GM03348 (cell line): ENCODE data around the gene HS1BP3.

Experiments
- DNase-seq: peaks from one replicate; pipeline ENCODE4 v3.0.0; 2012; ENCODE audit warnings: low spot score

Gene HS1BP3

DNA sequence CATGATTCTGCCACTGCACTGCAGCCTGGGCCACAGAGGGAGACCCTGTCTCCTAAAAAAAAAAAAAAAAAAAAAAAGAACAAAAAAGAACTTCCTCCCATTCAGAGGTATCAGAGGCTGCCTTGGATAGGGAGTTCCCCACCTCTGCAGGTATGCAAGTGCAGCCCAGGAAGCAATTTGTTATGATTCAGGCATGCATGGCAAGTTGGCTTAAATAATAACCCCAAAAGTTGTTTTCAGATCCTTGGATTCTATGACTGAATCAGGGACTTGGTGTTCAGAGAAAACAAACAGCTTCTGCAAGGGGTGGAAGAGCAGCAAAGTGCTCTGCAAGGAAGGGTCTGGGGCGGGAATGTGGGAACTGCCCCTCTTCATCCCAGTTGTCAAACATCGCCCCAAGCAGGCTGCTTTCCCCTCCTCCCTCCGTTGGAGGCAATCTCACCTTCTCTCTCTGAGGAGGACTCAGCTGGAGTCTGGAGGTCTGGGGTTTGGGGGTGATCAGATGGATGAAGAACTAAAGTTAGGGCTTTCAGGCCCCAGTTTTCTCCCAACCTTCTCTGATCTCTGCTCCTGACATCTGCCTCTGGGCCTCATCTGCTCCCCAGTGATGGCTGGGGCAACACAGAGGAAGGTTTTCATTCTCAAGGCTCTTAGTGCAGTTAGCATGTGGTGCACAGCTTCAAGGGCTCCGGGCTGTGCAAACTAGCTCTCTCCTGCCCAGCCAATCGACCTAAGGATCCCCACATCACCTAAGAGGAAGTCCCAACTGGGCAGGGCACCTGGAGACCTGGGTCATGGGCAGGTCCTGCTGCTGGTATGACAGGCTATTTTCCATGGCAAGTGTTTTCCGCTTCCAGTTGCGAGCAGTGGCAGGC is 12.5 kb upstream of the HS1BP3 start:
- no peak for DNase-seq

DNA sequence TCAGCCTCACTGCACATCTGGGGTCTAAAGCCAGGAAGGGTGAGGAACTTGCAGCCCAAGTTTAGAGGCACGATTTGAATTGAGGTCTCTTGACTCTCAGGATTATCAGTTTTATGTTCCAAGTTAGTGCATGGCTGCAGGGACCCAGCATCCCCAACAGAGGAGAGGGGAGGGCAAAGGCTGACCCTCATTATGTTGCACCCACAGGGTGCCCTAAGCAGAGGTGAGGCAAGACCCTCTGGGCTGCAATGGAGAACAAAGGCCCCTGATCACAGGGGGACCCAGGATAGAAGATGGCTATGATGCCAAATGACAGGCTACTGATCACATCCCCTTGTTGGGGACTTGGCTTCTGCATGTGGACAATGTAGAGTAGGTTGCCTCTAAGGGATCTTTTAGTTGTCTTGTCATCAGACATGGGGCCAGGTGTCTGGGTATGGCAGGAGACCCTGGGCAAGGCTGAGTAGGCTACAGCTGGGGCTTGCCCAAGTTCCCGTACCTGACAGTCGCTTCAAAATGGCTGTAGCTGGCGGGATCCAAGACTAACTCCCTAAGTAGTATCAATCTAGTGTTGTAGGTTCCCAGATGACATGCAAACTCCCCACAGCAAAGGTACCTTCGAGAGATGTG is 11.5 kb upstream of the HS1BP3 start:
- no peak for DNase-seq

DNA sequence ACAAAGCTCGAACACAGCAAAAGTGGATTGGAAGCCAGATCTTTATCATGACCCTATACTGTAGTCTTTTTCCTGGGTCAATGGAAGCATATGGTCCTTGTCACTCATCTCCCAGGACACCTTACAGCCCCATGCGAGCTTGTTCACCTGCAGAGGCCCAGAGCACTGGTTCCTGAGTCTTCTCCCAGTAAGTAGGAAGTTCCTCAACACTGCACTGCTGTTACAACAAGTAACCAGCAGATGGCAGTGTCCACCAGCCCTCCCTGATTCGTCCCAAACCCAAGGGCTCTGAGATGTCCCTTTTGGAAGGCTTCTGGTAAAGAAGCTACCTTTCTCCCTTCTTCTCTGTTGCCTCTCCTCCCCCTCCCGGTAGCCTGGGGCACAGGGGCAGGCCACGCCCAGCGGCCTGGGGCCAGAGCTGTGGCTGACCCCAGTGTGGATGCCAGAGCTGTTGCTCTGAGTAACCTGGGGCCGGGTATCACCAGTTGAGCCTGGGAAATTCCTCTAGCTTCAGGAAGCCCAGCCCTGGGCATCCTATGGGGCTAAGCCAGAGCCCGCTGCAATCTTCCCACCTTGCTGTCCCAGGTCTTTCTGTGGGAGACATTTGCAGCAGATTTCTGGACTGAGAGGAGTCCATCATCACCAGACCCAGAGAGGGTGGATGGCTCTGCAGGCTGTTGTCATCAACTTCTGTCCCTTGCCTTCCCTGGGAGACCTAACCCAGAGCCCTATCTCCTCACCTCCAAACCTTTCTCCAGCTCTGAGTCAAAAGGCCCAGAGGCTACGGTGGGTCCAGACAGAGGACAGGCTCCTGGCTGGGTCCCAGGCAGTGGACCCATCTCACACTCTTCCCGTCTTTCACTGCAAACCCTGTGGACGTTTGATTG is 10.8 kb upstream of the HS1BP3 start:
- DNase-seq: peak; percentile 89

DNA sequence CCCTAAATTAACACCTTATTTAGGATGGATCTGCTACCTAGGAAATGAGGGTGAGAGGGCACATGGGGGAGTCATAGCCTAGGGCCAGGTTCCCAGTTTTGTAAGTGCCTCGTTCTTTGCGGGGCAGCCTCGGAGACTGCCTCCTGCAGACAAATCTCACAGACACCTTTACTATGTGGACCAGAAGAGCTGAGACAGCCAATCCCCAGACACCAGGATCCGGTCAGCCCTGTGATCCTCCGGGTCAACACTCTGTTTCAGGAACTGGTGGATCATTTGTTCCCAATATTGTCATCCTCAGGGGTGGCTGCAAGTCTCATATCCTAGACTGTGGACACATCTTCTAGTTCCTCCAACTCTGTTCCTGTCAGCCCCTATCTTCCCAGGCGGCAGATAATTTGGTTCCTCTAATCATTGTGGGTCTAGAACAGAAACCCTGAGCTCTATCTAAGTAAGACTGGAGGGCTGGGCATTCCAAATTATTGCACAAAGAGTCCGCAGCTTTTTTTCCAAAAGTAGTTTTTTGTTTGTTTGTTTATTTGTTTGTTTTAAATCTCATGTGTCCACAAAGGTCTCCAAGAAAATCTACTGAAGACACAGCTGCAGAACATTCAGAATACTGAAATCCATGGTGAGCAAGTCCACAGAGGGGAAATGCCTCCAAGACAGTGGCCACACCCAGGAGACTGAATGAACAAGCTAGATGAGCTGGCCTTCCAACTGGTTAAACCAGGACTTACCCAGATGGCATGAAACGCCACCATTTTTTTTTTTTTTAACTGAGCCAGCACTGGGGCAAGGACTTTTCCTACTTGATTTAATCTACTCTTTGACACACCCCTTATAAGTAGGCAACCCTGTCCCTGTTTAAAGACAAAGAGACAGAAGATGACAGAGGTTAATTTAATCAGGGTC is 9.9 kb upstream of the HS1BP3 start:
- DNase-seq: peak; percentile 63

DNA sequence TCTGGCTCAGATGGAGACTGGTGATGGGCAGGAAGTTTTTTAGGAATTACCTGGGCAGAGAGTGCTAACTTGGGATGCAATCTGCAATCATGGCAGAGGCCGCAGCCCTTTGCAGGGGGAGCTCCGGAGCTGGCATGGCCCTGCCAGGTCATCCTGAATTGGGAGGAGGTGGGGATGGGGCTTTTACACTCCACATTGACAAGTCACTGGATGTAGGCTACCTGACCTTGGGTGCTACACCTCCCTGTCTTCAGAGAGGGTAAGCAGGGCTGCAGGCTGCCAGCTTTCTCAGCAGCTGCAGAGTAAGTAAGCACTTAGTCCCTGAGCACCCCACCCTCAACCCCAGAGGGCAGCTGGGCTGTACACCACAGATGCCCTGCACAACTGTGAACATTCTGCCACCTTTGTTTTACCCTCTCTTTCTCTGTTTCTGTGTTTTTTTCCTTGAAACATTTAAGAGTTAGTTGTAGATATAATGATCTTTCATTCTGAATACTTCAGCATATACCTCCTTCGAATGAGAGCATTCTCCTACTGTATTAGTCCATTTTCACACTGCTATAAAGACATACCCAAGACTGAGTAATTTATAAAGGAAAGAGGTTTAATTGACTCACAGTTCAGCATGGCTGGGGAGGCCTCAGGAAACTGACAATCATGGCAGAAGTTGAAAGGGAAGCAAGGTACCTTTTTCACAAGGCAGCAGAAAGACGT is 6.8 kb upstream of the HS1BP3 start:
- no peak for DNase-seq

DNA sequence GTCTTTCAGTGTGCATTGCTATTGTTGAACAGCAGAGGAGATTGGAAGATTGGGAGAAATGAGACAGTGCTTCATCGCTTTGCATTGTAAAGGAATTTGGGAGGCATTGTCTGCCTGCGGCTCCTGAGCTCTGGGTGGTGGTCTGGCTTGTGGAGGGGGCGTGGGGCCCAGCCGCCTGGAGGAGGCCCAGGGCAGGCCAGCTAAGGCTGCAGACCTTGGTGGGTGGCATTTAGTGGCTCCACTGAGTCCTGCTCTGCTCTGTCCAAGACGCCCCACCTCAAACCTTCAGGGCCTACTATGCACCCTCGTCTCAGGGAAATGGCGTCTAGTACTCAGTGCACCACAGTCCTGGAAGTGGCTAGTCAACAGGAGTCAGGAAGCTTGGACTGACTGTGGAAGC is 5.7 kb upstream of the HS1BP3 start:
- DNase-seq: no peak

DNA sequence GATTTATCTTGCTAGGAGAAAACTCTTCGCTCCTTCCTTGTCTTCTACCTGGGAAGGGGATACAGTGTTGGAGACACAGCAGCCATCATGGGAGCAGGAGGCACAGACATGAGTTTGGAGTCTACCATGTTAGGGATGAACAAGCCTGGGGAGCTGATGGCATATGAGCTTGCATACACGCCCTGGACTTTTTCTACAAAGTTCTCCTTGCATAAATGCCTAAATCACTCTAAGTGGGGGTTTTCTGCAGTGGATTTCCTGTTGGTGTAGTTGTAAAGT is 3.6 kb upstream of the HS1BP3 start:
- no peak for DNase-seq

DNA sequence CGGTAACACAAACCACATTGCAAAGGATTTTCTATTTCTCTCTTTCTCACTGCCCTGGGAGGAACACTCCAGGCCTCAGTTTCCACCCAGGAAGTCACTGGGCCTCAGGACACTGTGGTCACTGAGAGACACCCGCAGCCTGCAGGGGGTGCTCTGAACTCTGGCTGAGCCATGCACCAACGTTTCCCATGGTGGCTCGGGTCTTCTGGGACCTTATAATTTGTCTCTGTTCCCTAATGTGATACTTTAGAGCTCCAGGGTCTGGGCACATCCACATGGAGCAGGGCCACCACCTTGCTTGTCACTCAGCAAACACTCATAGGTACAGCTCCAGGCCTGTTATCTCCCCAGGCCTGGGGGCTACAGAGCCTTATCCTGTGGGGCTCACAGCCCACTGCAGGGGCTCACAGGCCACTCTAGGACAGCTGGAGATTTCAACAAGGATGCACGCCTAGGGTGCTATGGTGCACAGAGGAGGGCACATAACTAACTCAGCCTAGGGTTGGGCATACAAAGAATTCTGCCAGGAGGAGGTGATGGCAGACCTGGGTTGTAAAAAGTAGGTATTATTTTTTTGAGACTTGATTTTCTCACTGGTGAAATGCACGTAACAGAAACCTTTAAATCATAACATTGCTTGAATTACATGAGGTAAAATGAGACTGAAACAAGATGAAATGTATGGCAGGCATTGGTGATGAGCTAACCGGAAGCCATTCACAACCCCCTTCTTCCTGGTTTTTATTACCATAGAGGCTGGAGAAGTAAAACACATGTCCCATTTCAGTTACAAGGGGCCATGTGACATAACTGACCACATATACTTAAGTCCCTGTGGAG is 3.0 kb upstream of the HS1BP3 start:
- DNase-seq: no peak

DNA sequence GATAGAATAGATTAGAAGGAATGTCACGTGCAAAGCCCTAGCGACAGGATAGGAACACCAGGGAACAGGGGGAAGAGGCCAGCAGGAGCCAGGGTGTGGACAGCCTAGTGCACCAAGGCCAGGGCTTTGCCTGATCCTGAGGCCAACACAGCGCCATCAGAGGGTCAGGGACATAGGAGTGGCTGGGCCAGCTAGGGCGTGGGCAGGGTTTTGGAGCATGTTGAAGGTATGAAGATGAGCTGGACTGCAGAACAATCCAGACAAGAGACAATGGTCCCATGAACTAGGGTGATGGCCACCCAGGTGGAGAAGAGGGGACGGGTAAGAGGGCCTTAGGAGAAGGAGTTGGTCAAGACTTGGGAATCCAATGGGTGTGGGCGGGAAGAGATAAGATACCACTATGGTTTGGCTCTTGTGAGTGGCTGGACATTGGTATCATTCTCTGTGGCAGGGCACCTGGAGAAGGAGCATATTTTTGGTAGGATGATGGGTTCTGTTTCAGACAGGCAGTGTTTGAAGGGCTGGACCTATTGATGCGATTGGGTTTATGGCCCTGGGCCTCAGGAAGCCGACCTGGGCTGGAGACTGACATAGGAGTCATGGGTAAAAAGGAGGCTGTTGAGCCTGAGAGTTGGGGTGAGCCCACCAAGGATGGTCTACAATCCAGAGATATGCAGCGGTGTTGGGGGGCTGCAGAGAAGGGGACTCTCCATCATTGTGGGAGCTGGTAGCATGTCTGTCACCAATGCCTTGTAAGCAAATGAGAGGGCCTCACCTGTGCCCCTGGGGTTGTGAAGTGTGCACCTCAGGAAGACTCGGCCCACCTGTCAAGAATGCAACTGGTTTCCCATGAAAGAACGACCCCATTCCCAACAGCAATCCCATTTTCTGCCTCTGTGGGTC is 2.0 kb upstream of the HS1BP3 start:
- DNase-seq: no peak

DNA sequence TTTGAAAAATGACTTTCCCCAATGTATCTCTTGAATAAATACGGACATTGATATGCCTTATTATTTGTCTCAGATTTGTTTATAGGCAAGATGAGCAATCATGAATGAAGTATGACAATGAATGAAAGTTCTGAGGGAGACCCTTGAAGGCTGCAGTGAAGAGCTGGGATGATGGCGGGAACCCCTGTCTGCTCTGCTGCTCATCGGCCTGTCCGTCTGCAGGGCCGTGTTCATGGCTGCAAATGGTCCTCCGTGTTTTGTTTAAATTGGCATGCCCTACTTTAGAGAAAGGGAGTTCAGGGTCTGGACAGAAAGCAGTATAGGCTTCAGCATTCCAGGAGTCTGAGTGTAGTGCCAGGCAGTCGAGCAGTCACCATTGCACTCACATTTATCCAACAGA is 1.2 kb upstream of the HS1BP3 start:
- DNase-seq: no peak

DNA sequence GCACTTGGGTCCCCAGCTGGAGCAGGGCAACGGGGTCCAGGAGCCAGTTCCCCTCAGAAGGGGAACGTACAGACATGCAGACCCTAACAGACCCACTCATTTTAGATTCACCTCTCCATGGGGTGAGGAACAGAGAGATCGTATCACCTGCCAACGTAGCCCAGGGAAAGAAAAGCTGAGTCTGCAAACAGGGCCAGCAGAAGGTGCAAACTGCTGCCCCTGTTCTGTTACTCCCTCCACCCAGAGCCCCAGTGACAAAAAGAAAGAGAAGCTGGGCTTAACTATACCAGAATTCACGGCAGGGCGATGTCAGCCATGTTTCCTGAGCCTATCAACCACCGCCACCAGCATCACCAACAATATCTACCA is 817 bp upstream of the HS1BP3 start:
- DNase-seq: no peak

DNA sequence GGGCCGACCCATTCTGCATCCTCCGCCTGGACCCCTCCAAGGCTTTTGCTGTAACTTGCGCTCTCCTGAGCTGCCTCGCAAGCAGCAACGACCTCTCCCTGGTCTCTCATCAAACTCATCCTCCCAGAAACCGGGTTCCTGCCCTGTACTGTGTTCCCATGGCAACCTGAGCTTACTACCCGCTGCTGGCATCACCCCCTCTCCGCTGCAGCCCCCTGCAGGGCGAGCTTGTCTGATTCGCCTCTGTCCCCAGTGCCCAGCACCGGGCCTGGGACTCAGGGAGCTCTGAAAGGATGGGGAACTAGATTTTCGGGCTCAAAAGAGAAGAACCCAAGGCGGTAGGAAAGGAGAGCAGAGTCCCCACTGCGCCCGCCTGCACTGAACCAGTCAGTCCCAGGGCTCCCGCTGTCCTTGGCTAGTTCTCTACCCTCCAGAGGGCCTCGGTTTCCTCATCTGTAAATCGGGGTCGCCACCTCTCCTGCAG is 463 bp downstream of the HS1BP3 start:
- peak; percentile 69 for DNase-seq

DNA sequence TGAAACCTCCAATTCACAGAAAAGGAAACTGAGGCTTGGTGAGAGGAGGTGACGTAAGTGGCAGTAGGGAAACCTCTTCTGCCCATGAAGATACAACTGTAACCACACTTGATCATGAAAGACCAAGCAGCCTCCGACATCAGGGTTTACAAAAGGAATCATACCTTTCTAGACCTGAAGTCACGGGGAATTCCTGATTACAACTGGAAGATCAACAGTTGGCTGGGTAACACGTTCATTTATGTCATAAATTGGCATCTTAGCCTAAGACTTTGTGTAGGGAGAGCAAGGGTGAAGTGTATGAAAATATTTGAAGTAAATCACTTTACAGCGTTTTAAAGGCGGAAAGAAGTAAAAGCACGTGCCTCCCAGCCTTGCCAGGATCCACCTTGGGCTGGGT is 922 bp downstream of the HS1BP3 start:
- DNase-seq: no peak

DNA sequence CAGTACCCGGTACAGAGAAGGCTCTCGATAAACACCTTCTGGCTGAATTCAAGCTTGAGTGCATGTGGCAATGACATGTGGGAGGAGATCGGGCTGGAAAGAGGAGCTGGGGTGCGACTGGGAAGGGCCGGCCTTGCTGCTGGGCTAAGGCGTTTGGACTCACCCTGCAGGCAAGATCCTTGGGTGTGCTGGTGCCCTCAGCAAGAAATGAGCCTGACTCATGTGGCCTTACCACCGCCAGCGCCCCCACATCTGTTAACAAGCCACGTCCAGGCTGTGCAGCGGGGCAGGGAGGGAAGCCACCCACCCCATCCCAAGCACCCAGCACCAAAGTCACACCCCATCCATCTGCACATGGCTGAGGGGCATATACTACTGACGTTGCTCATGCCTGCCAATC is 1.3 kb downstream of the HS1BP3 start:
- no peak for DNase-seq

DNA sequence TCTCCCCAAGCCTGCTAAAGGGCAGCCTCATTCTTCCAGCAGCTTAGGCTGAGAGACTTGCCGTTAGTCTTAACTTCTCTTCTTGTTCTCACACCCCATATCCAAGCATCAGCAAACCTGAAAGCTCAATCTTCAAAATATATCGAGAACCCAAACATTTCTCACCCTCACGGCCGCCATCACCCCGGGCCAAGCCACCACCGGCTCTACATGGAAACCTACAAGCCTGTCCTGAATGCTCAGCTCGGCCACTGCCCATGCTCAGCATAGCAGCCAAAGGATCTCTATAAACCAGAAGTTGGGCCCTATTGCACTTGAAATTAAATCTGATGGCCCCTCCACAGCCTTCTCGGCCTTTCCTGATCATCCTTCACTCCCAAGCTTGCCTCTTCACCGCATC is 2.1 kb downstream of the HS1BP3 start:
- no peak for DNase-seq

DNA sequence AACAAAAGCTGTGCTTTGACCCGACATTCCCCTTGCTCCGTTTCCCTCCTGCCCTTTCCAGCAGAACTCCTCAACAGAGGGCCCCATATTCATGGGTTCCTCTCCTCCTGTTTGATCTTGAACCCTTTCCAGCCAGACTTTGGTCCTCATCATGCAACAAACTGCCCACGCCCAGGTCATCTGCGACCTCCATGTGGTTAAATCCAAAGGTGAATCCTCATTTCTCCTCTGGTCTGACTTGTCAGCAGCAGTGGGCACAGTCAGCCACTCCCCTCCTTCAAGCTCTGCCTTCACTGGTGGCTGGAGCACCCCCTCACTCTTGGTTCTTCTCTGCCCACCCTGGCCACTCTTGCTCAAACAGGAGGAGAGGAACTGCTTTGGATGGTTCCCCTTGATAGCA is 2.7 kb downstream of the HS1BP3 start:
- DNase-seq: no peak

DNA sequence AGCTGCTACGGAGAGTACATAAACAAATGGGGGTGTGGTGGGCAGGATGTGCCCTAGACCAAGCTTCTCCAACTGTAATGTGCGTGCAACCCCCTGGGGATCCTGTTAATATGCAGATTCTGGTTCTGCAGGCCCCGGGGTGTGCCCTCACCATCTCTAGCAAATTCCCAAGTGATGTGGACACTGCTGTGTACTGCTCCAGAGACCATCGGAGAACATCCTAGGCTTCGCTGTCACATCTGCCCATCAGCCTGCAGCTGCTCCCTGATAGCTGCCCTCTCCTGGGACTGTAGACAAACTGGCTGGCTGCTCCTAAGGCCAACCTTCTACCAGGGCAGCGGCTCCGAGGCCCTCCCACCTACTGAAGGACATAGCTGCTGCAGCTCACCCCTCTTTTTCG is 3.2 kb downstream of the HS1BP3 start:
- DNase-seq: no peak

DNA sequence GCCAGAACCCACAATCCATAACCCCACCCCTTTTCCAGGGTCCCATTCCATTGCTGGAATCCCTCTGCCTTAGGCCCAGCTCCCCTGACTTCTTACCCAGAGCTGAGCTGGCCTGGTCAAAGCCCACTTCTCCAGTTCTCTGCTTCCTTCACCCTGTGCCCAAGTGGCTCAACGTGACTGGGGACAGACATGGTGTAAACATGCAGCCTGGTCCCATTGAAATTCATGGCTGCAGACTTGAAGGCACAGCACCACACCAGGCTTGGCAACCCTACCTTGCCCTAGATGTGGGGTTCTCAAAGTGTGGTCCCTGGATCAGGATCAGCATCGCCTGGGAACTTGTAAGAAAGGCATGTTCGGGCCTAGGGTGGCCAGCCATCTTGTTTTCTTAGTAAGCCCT is 3.7 kb downstream of the HS1BP3 start:
- DNase-seq: no peak

DNA sequence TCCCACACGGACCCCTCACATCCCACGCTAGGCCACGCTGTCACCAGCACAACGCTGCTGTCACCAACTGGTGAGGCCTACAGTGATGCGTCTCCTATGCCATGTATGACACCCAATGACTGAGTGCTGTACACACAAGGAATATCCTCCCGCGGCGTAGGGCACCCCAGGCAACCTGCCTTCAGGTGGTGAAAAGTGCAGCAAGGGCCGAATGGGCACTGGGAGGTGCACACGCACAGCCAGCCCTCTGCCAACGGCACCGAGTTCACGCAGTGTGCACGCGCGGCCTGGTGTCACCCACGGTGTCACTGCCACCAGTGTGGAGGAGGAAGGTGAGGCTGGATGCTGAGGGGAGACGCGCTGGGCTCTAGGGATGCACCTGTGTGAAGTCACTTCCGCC is 4.5 kb downstream of the HS1BP3 start:
- DNase-seq: no peak
